HUDEP-2 (cell line): Measurements from ENCODE around the gene OGFOD2.

Experiments used
- DNase-seq, 76 experiments: peaks; one replicate each; lab custom pipeline; 2025; ENCODE audit not compliant: unreplicated experiment in 76 of 76; lab: John Stamatoyannopoulos, UW

OGFOD2 gene

DNA sequence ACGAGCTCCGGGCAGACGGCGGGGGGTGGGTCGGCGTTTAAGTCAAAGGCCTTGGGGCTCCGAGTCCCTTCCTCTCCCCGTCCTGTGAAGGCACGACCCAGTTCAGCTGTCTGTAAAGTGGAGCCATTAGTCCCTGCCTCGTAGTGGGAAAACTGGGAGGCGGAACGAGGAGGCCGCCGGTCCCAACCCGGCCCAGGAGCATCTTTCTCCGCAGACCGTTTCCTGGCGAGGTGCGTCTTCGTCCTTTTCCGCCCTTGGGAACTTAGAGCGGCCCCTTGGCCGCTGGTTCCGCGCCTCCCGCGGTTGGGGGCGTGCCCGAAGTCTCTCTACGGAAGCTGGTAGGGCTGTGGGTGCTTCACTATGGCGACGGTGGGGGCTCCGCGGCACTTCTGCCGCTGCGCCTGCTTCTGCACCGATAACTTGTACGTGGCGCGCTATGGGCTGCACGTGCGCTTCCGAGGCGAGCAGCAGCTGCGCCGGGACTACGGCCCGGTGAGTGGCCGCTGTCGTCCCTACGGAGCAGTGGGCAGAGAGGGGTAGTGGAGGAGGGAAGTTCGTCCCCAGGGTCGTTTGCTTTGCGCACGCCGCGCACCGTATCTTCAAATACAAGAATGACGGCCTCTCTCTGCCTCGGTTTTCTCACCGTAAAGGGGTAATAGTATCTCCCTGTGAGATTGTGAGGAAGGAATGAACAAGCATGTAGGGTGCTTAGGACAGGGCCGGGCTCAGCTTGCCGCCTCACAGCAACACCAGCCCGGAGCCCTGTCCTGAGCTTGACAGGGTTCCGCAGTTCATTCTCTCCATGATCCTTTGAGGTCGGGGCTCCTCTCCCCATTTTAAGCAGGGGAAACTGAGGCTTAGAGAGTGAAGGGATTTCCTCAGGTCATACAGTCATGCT, at the start of gene OGFOD2:
Gene OGFOD2 (plus strand): TSS at position 353 of the 898 bp plus-strand sequence. CDS start 8 bp downstream, at position 361.
- peak in 74 of 76 experiments; percentile 34 to 93 (median 83) for DNase-seq

DNA sequence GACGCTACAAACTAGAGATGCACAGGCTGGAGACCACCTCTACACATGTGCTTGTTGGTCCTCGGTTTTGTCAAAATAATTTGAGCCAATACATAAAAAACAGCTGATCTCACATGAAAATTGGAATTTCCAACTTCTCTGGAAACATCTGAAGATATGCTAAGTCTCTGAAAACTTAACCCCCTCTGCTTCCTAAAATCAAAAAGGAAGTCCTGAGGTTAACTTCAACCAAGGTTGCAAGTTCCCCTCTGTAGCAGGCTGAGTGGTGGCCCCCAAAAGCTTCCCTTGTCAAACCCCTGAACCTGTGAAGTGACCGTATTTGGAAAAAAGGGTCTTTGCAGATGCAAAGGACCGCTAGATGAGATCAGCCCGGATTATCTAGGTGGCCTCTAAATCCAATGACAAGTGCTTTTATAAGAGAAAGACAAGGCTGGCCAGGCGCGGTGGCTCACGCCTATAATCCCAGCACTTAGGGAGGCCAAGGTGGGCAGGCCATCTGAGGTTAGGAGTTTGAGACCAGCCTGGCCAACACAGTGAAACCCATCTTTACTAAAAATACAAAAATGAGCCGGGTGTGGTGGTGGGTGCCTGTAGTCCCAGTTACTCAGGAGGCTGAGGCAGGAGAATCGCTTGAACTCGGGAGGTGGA, 47.2 kb upstream of the OGFOD2 start:
- DNase-seq, result no peak

DNA sequence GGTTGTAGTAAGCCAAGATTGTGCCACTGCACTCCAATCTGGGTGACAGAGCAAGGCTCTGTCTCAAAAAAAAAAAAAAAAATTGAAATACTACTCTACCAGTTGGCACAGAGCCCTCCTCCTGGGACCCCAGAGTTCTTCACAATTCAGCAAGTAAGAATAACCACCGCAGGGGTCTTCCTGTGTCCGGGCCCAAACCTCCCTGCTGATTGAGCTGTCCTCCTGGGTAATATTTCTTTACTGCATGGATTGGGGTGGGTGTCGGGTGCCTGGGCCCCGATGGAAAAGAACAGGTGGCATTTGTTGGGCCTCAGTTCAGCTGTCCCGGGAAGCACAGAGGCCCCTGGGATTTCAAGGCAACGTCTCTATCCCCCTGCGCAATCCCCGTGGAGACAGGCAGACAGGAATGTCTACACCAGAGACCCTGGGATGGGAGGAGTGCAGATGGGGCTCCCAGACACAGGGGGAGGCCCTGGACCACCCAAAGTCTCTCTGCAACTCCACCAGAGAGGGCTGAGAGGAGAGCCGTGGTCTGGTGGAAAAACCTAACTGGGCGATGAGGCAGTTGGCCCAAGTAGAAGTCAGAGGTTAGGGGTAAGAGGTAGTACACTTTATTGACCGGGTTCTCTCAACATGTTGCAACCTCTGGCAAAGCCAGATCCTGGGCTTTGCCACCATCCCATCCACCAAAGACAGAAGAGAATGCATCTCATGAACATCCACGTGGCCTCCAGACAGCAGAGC, 46.5 kb upstream of the OGFOD2 start:
- DNase-seq, result no peak

DNA sequence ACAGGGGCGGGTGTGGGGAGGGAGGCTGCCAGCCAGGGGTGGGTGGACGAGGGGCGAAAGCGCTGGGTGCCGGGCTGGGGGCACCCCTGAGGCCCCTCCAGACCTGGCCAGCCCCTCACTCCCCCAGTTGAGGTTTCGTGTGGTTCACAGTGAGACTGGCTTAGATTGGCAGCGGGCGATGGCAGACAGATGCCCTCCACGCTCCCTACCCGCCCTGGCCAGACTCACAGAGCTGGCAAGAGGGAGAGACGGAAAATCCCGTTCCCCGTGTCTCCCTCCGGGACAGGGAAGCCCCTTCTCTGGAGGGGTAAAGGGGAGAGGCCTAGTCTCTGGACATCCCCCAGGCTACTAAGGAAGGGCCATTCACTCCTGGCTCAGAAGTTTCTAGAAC, 45.9 kb upstream of the OGFOD2 start:
- no peak for DNase-seq

DNA sequence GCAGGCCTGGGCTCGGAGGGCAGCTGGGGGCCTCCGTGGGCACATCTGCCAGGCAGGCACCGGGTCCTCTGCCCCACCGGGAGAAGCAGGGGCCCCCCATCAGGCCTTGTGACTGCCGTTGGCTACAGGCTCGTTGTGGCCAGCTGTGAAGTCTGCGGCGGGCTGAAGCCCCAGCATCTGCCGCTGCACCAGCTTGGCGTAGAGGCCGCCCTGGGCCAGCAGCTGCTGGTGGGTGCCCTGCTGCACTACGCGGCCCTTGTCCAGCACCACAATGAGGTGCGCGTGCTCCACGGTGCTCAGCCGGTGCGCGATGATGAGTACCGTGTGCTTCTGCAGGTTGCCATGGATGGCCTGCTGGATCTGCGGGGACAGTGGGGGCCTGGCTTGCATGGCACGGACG, 45.2 kb upstream of the OGFOD2 start:
- DNase-seq, result no peak

DNA sequence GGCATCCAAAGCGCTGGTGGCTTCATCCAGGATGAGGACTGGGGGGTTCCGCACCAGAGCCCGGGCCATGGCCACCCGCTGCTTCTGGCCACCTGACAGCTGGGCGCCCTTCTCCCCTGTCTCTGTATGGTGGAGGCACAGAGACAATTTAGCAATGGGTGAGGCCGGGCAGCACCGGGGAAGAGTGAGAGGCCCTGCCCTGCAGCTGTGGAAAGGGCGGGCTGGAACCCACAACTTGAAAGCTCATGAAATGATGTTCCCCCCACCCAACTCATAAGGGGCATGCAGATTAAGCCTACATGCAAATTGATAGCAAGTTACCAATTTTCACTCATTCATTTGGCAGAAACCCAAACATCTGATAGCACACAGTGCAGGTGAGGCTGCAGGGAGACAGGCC, 42.8 kb upstream of the OGFOD2 start:
- DNase-seq, result no peak

DNA sequence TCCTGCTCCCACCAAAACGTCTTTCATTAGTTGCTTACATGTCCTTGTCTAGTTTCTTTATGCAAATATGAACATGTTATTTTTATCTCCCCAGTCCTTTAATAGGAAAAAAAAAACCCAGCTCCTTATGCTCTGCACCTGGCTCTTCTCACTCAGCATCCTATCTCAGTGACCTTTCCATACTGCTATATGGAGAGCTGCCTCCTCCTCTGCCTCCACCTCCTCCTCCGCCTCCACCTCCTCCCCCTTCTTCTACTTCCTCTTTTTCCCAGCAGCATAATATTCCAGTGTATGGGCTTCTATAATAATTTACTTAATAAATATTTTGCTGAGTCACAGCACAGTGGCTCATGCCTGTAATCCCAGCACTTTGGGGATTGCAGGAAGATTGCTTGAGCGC, 40.3 kb upstream of the OGFOD2 start:
- DNase-seq, result no peak

DNA sequence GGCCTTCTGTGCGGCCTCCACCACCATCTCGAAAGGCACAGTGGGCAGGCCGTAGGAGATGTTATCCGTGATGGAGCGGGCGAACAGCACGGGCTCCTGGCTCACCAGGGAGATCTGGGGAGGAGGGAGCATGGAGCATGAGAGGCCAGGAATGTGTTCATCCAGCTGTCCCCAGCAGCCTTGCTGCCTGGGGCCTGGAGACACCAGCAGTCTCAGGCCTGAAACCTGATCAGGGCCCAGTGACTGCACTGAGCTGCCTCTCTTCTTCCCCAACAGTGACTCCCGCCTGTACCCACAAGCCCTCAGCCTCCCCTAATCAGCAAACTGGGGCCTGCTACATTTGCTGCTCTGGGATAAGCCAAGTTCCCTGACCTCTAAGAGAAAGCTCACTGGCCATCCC, 39.7 kb upstream of the OGFOD2 start:
- DNase-seq, result no peak

DNA sequence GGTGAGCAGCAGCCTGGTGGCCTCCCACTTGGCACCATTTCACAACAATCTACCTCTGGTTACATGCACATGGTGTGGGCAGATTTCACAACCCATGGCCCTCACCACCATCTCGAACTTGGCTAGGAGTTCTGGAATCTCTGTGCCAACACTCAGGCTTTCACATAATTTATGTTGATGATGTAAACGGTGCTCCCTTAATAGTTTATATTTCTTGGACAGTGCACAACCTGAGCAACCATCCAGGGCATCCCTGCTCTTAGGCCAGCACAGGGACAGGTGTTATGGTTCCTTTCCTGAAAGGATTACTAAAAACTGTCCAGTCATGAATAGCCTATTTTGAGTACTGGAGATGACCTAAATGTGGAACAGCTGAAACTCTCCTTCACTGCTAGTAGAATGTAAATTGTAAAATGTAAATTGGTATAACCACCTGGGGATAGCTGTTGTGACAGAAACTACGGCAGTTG, 37.4 kb upstream of the OGFOD2 start:
- no peak for DNase-seq

DNA sequence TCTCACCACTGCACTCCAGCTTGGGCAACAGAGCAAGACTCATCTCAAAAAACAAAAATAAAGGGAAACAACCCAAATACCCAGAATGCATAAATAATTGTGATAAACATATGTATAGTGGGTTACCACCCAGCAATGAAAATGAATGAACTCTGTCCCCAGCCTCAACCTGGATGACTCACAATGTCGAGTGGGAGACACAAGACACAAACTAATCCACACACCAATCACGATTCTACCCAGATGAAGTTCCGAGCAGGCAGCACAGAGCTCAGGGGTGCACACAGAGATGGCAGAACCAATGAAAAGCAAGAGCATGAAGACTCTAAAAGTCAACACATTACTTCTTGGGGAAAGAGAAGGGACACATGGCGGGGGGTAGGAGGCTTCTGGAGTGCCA, 35.9 kb upstream of the OGFOD2 start:
- no peak for DNase-seq

DNA sequence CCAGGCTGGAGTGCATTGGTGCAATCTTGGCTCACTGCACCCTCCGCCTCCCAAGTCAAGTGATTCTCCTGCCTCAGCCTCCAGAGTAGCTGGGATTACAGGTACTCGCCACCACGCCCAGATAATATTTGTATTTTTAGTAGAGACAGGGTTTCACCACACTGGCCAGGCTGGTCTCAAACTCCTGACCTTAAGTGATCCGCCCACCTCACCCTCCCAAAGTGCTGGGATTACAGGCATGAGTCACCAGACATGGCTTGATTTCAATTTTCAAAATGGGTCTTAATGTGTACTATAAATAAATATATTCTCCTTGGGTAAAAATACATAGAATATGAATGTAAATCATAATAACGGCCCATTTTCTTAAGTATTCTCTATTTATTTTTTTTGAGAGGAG, 33.7 kb upstream of the OGFOD2 start:
- peak in 2 of 76 experiments; percentile 10 to 13 for DNase-seq

DNA sequence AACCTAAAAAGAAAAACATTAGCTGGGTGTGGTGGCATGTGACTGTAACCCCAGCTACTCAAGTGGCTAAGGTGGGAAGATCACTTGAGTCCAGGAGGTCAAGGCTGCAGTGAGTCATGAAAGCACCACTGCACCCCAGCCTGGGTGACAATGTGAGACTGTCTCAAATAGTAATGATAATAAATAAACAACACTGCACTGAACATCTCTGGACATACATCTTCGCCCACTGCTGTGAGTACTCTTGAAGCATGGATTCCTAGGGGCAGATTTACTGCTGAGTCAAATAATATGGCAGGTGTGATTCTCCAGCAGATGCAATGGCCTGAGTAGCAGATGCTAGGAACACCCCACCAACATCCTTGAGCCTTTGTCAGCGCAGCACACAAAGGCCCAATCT, 32.4 kb upstream of the OGFOD2 start:
- DNase-seq, result peak in 4 of 76 experiments; percentile 1 to 30 (median 6)

DNA sequence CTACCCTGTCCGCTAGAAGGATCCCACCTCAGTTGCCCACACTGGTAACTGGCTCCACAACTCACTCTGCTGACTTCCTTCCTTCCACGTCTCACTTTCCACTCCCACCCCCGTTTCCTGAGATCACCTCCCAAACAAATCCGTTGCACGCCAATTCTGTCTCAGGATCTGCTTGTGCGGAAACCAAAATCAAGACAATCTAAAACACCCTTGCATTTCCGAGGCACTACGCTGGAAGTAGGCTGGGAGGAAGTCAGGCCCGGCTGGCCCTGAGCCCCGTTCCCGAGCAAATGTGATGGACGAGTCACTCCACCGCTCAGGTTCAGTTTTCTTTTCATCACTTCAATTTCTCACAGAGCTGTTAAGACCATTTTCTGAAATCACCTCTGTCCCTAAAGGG, 31.8 kb upstream of the OGFOD2 start:
- no peak for DNase-seq

DNA sequence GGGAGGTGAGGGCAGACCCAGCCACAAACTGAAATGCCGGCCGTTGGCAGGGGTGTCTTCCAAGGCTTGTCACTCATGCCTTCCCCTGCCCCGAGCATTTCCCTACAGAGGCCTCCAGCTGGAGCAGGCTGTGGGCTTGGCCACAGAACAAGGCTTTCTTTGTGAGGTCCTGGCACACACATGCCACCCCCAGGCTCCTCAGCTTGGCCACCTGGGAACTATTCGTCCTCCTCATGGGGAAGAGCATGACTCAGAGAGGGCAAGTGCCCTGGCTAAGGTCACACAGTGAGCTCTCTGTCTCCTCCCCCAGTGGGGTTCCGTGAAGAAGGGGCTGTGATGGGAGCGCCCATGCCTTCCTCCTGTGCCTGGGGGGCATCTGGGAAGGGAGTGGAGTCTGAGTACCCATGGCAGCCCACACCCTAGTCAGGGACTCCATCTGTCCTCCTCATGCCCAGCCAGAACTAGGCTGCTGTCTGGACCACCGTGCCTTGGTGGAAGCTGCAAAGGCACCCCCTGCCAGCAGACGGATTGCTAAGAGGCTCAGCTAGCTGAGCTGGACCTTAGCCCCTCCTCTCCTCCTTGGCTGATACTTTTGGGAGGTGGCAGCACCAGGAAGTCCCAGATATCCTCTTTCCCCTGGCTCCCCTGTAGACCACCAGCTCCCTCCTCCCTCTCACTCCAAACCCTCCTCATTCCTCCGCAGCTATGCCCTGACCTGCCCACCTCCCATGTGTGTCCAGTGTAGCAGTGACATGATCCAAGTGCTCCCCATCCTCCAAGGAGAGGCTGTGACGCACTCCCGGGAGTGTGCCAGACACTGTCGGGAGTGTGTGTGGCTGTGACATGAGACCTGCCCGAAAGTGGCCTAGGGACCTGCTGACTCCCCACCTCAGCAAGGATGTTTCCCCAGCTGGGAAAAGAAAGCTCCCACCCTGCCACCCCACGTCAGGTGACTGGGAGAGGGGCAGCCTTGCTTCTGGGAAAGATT, 30.1 kb upstream of the OGFOD2 start:
- no peak for DNase-seq

DNA sequence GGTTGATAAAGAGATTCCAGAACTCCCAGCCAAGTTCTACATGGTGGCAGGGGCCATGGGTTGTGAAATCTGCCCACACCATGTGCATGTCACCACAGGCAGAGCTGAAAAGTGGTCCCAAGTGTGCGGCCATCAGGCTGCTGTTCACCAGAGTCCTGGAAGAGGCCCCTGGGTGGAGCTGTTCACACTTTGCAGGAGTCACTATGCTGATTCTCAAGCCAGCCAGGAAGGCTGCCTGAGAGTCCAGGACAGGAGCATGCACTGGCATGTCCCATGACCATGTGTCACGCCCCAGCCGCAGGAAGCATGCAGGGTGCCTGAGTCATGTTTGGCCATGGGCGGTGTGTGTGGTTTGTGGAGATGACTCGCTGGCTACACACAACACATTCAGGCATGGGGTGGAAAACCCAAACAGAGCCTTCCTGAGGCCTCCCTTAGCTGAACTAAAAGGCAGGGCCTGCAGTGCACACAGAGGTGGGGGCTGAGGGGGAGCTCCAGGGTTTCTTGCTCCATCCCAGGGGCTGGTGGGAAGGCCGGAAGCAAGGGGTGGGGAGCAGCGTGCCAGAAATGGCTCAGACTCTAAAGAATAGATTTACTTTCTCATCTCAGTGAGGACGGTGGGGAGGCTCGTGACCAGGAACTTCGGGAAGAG, 28.2 kb upstream of the OGFOD2 start:
- peak in 73 of 76 experiments; percentile 12 to 88 (median 72) for DNase-seq

DNA sequence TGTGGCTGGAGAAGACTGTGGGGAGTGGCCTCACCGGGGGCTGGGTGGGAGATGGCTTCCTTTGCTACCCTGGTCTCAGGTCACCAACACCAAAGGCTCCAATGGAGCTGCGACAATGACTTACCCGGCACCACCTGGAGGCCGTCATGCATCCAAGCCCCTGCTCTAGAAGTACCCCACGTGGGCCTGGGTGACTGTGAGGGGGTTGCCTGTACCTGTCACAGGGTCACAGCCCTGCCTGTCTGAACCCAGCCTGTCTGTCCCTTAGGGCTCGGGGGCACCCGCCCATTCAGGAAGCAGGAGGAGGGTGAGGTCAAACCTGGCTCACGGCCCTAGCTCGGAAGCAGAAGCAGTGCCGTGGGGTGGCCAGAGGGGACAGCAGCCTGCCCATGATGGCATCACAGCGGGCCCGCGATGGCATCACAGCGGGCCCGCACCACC, 27.7 kb upstream of the OGFOD2 start:
- DNase-seq, result peak in 2 of 76 experiments; percentile 5 to 6

DNA sequence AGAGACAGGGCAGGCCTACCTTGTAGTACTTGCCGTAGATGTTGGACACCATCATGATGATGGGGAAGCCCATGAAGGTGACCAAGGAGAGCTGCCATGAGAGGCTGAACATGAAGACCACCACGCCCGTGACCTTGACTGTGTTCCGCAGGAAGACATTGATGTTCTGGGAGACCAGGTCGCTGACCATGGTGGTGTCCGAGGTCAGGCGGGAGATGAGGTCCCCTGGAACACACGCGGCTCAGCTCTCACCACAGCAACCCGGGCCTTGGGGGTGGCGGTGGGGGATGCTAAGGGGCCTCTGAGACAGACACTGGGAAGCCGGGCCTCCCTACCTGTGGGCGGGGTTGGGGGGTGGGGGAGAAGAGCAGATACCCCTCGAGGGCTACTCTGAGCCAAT, 26.4 kb upstream of the OGFOD2 start:
- no peak for DNase-seq

DNA sequence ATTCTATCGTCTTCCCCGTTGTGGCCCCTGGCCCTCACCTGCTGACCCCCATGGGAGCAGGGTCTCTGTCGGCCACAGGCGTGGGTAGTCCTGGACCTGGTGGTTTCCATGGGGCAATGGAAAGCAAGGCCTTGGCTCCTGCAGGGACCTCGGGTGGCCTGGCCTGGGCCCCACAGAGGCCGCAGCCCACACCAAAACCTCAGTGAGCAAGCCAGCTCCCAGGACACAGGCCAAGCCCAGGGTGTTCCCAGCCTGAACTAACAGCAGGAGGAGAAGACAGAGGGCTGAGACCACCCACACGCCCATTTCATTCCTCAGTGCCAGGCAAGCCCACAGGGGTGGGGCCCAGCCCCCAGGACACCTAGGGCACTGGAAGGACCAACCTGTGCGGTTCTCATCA, 25.6 kb upstream of the OGFOD2 start:
- no peak for DNase-seq
